SK-N-DZ (cell line): ENCODE results near the gene PLCG2.
"Not testable (repeated sequence)": the region's sequence is repeated elsewhere in the genome, so short reads cannot be mapped to it uniquely, and the experiment has no call there.

Experiments used
- DNase-seq: peaks from one replicate; pipeline ENCODE4 v3.0.0-alpha.2; 2015; ENCODE audit warnings: low spot score

The PLCG2 gene

DNA sequence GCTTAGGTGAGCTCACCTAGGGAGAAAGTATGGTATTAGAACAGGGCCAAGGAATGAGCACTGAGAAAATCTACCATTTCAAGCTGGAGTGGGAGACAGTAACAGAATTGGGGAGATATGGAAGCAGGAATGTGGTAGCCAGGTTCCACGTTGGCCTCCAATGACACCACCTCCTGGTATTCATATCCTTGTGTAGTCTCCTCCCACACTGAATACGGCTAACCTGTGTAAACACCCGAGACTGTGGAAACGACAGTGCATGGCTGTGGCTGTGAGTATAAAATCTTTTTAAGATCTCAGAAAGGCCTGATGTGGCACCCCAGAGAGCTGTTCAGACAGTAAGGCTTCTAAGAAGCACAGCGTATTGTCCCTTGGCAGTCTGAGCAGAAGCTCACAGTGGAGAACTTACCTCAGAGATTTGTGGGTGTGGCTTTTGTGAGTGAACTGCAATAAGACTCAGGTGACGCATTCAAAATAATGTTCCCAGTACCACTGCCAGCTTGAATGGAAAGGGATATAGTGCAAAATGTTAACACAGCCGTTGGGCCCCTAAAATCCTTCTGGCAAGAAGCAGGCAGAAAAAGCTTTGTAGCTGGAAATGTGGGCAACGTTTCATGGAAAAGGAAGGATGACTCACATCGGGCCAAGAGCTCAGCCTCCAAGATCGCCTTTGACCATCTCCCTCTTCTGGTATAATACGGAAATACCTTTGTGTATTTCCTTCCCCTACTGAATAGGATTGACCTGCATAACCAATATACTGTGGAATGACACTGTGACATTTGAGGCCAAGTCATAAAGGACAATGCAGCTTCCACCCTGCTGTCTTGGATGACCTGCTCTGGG, 217.8 kb downstream of the PLCG2 start:
- no peak for DNase-seq

DNA sequence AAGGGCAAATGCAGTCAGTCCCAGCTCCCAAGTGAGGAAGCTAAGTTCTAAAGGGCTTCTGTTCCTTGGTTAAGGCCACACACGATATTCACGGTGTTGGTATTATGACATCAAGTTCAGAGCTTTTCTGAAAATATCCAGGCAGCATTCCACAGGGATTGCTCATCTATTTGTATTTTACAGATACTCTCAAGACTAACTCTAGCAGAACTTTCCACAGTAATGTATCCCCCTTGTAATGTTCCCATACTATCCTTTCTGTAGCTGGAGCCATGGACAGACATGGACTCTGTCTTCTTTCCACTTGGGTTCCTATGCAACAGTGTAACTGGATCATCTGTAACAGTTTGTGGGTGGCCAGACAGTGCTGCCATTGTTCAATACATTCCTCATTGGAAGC, 218.6 kb downstream of the PLCG2 start:
- DNase-seq, result no peak

- DNase-seq, result no peak
These were observed 223.7 kb downstream of the PLCG2 start for GRCh38 chr16:82002831-82003230.

- no peak for DNase-seq
These were observed 225.5 kb downstream of the PLCG2 start for GRCh38 chr16:82004601-82005000.

DNA sequence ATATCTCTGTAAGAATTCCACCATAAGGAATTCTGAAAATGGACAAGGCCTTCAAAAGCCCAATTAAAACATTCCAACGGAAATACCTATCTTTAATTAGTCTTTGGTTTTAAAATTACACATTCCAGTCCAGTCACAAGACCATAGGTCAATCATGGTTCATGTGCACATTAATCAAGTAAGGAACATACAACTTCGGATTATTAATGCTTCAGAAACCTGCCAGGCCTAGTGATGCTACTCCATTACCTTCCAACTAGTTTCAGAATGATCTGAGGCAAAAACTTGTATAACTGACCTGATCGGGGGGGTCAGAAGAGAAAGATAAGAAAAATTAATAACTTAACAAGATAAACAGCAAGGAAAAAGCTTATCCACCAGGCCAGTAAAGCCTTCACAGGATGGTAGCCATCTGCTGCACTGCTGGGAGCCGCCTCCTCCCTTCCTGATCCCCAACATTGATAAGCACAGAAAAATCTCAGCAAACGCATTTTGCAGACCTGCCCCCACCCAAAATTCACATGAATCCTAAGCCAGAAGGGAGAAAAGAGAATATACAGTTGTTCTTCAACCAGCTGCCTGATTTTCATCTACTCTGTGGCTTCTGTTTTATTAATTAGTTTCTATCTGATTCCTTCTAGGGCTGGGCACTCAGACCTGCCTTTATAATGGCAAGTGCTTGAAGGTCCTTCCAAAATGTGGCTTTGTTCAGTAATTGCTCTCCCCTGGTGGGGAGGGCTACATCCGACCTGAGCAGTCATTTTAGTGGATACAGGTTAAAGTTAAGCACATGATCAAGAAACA, 226.1 kb downstream of the PLCG2 start:
- DNase-seq, result peak; percentile 29

DNA sequence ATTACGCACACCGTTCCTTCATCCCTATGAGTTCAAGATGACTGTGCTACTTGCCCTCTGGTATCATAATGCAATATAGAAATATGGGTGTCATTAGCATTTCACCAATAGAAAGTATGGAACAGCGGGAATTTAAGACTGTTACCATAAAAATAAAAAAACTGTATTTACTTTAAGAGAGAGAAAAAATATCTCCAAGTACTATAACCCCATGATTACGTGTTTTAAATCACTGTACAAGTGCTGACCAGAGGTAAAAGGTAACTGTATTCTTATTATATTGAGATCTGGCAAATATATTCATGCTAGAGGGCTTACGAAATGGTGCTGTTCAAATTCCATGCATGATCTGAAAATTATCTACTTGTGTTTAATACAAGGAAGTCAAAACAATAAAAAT, 226.9 kb downstream of the PLCG2 start:
- no peak for DNase-seq

- no peak for DNase-seq
These were observed 228.1 kb downstream of the PLCG2 start for GRCh38 chr16:82007189-82007588.

- DNase-seq, result no peak
These were observed 230.0 kb downstream of the PLCG2 start for GRCh38 chr16:82008957-82009592.

- DNase-seq, result not testable (repeated sequence)
These were observed 230.7 kb downstream of the PLCG2 start for GRCh38 chr16:82009789-82010188.

DNA sequence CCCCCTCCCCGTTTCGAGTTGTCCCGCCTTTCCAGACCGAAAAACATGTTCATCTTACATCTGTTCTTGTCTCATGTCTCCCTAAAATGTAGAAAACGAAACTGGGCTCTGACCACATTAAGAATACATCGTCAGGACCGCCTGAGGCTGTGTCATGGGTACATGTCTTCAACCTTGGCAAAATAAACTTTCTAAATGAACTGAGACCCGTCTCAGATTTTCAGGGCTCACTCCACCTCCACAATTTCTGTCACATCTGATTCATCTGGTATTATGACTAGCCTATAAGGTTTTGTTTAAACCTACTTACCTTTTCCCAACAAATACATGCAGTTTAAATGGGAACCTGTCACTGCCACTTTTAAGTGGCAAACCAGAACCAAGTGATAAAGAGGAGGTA, 231.6 kb downstream of the PLCG2 start:
- no peak for DNase-seq

DNA sequence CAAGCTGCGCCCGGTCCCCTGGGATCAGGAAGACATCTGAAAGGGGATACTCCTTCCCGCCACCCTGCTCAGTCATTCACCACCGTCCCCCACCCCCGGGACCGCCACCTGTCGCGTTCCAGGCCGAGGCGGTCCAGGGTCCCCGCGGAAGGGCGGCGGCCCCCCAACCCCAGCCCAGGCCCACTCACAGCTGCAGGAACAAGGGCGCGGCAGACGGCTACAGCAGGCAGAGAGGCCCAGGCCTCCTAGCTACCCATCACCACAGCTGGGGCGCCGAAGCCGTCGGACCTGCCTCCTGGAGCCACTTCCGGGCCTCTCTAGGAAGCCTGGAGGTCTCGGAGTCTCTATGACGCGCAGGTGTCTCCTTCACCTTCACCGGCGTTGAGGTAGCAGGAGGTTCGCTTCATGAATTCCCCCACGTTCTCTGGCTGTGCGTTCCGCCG, 232.1 kb downstream of the PLCG2 start, which contains the start of gene SDR42E1:
Gene SDR42E1, minus strand, starts transcription at position 272 of the 443 bp plus-strand sequence. CDS start 10,612 bp downstream, outside the sequence.
- no peak for DNase-seq
